SH-SY5Y (cell line): ENCODE results near the gene VAV3.

ENCODE experiments used
- GATA2 ChIP-seq: IDR thresholded peaks from 2 replicates; pipeline ENCODE4 v1.6.1; 2011; ENCODE audit warnings: mild to moderate bottlenecking, low read depth, low read length
- GATA3 ChIP-seq: IDR thresholded peaks from 2 replicates; pipeline ENCODE4 v1.6.1; 2011; ENCODE audit warnings: low read depth, mild to moderate bottlenecking, low read length, moderate library complexity

GRCh38 chr1:107588321-107588720, 376.7 kb downstream of the VAV3 start:
- TF ChIP-seq GATA2, result no peak
- no peak for TF ChIP-seq GATA3
